PC-3 (cell line): ENCODE results near the gene USP34. TPM values are rescaled to one million over a fixed set of nuclear protein-coding genes. Genes with fewer than 3 reads are reported as not detected.

ENCODE experiments used
- ATAC-seq: fragments of 200-7000 bp; cut with Tn5 transposase; 2 replicates; pipeline ENCODE4 v1.9.1; 2020; ENCODE audit warnings: mild to moderate bottlenecking, moderate library complexity
- BruUV-seq: library from RNA; stranded (reverse); fragments of 400-500 nt; replicated peaks from 2 replicates; lab custom pipeline; 2021; lab: Mats Ljungman, UMichigan
- CTCF ChIA-PET: fragments of 300-600 bp; sonication (Branson Sonifier 250); formaldehyde crosslinking; loops from one replicate; lab custom pipeline; 2022; ENCODE audit warnings: antibody characterized with exemption; lab: Charles Lee
- POLR2A ChIA-PET: fragments of 300-600 bp; sonication (Branson Sonifier 250); formaldehyde crosslinking; loops from one replicate; lab custom pipeline; 2022; ENCODE audit warnings: antibody characterized with exemption; ENCODE audit not compliant: unreplicated experiment; lab: Charles Lee
- DNase-seq: peaks from one replicate; pipeline ENCODE4 v3.0.0-alpha.2; 2015
- H2AFZ ChIP-seq: fragments of 300-600 bp; sonication (generic); 2 replicates; pipeline ENCODE4 v1.6.0; 2016; ENCODE audit warnings: antibody characterized with exemption, low read length
- H3F3A ChIP-seq: fragments of 300-600 bp; sonication (generic); one replicate; pipeline ENCODE4 v1.6.0; 2017; ENCODE audit warnings: antibody characterized with exemption, low read length, control low read depth, mild to moderate bottlenecking; ENCODE audit not compliant: unreplicated experiment
- H3K27ac ChIP-seq: fragments of 300-600 bp; sonication (generic); 2 replicates; pipeline ENCODE4 v1.5.1; 2016; ENCODE audit warnings: mild to moderate bottlenecking, low read length
- H3K27me3 ChIP-seq: fragments of 300-600 bp; sonication (generic); 2 replicates; pipeline ENCODE4 v1.6.1; 2016; ENCODE audit warnings: low read length, mixed read lengths
- H3K36me3 ChIP-seq: fragments of 300-600 bp; sonication (generic); 2 replicates; pipeline ENCODE4 v1.6.1; 2016; ENCODE audit warnings: low read depth, mixed run types, low read length, mixed read lengths
- H3K4me1 ChIP-seq: fragments of 300-600 bp; sonication (generic); 2 replicates; pipeline ENCODE4 v1.5.1; 2016; ENCODE audit warnings: low read length; ENCODE audit not compliant: insufficient read depth
- H3K4me2 ChIP-seq: fragments of 300-600 bp; sonication (generic); 2 replicates; pipeline ENCODE4 v1.6.0; 2016; ENCODE audit warnings: low read length
- H3K4me3 ChIP-seq: fragments of 300-600 bp; sonication (generic); 2 replicates; pipeline ENCODE4 v1.5.1; 2016; ENCODE audit warnings: mild to moderate bottlenecking, low read length, mixed read lengths
- H3K79me2 ChIP-seq: fragments of 300-600 bp; sonication (generic); 2 replicates; pipeline ENCODE4 v1.6.1; 2017; ENCODE audit warnings: low read length, mixed read lengths
- H3K9ac ChIP-seq: fragments of 300-600 bp; sonication (generic); 2 replicates; pipeline ENCODE4 v1.6.0; 2016; ENCODE audit warnings: mild to moderate bottlenecking, low read length
- H3K9me2 ChIP-seq: fragments of 300-600 bp; sonication (generic); replicated peaks from 2 replicates; pipeline ENCODE4 v1.6.1; 2016; ENCODE audit warnings: mixed run types, low read length, mixed read lengths
- H3K9me3 ChIP-seq: fragments of 300-600 bp; sonication (generic); 2 replicates; pipeline ENCODE4 v1.6.1; 2016; ENCODE audit warnings: low read length, mixed read lengths
- H4K20me1 ChIP-seq: fragments of 300-600 bp; sonication (generic); 2 replicates; pipeline ENCODE4 v1.6.1; 2016; ENCODE audit warnings: low read length, mixed read lengths
- EZH2 ChIP-seq: fragments of 300-600 bp; sonication (generic); IDR thresholded peaks from one replicate; pipeline ENCODE4 v1.6.1; 2017; ENCODE audit warnings: antibody characterized with exemption, mild to moderate bottlenecking, low read length; ENCODE audit not compliant: unreplicated experiment
- EZH2phosphoT487 ChIP-seq: fragments of 300-600 bp; sonication (generic); IDR thresholded peaks from 2 replicates; pipeline ENCODE4 v1.6.1; 2018; ENCODE audit warnings: mild to moderate bottlenecking, antibody characterized with exemption, low read length, borderline replicate concordance
- intact Hi-C: fragments of 100-400 bp; cut with micrococcal nuclease; formaldehyde crosslinking; loops from 2 replicates; pipeline ENCODE4 v1.9.0; 2023
- total RNA-seq: library from RNA; depleted of rRNA; stranded (reverse); fragments of >200 nt; gene quantifications from 2 replicates; pipeline ENCODE4 v1.2.3, GENCODE V29; 2014
- TF ChIP-seq, protein P1 (sequence below): fragments of 300-600 bp; sonication (generic); conservative IDR thresholded peaks from 2 replicates; pipeline ENCODE4 v1.5.1; 2017; ENCODE audit warnings: antibody characterized with exemption, low read depth, mild to moderate bottlenecking, low read length

The USP34 gene
- total RNA-seq, 1 experiment from 2014 or later = 67.1 TPM

DNA sequence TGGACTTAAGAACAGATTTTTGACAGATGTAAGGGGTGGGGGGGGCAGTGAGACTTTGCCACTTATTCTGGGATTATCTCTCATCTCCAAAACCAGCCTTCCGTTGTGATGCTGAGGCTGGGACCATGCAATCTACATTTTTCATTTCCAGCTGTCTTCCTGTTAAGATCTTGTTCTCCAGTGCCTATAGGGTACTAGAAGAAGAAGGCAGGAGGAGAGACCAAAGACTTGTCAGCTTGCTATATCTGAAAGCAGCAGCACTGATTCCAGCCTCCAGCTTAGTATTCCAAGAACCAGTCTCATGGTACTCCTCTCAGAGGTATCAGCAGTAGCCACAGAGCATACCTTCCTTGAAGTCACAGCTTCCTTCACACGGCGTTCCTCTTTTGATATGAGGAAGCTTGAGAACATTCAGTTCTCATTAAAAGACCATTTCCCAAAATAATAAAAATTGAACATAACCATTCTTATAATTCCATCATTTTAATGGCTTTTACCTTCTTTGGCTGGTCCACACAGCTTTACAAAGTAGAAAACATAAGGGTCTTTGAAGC lies 49.8 kb downstream of the USP34 start:
- no peak overlapping the region for H3K9ac ChIP-seq
- CTCF ChIA-PET = no interaction called here
- H3F3A ChIP-seq = peaks cover 7% of the 10 kb centered on the region
- no peak overlapping the region for H3K27ac ChIP-seq
- TF ChIP-seq EZH2phosphoT487 (no peak), EZH2 (no peak)
- TF ChIP-seq, protein P1, sequence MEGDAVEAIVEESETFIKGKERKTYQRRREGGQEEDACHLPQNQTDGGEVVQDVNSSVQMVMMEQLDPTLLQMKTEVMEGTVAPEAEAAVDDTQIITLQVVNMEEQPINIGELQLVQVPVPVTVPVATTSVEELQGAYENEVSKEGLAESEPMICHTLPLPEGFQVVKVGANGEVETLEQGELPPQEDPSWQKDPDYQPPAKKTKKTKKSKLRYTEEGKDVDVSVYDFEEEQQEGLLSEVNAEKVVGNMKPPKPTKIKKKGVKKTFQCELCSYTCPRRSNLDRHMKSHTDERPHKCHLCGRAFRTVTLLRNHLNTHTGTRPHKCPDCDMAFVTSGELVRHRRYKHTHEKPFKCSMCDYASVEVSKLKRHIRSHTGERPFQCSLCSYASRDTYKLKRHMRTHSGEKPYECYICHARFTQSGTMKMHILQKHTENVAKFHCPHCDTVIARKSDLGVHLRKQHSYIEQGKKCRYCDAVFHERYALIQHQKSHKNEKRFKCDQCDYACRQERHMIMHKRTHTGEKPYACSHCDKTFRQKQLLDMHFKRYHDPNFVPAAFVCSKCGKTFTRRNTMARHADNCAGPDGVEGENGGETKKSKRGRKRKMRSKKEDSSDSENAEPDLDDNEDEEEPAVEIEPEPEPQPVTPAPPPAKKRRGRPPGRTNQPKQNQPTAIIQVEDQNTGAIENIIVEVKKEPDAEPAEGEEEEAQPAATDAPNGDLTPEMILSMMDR = no peak
- DNase-seq (no peak), ATAC-seq (no peak)
- peaks cover 83% of the 10 kb centered on the region for H3K79me2 ChIP-seq
- no peak overlapping the region for H2AFZ ChIP-seq
- H3K9me2 ChIP-seq = no peaks in the 10 kb centered on the region
- peaks cover 40% of the 10 kb centered on the region for H3K4me1 ChIP-seq
- no peaks in the 10 kb centered on the region for H3K27me3 ChIP-seq
- POLR2A ChIA-PET = no interaction called here
- no peak overlapping the region for H3K4me3 ChIP-seq
- H3K9me3 ChIP-seq = no peaks in the 10 kb centered on the region
- intact Hi-C loops = loop anchor here (5.0 kb wide), 1 partner anchor 46 kb away; no protein-coding TSS in a partner anchor
- BruUV-seq = no TSS peak
- peaks cover 3% of the 10 kb centered on the region; the same call in 1 of the 2 replicates for H3K36me3 ChIP-seq
- H3K4me2 ChIP-seq = no peak overlapping the region
- H4K20me1 ChIP-seq = peaks cover 18% of the 10 kb centered on the region; the same call in 1 of the 2 replicates

DNA sequence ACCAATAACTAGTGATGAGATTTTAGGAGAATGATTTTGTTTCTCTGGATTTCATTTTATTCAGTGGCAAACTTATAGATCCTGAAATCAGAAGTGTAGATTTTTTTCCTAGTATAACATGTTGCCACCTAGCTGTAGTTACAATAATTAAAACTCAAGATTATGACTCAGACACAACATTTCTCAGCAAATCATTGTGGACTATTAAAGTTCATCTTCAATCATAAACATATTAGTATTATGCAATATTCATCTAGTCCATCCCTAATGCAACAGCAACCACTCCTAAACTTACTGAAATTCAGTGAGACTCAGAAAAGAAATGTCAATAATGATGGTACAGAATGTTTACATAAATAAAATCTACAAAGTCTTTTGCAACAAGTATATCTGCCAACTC lies 51.3 kb downstream of the USP34 start:
- no peak for ATAC-seq
- ChIA-PET CTCF (interaction anchor here (0.6 kb wide), 1 partner anchor 28 kb away, joined by 3 read pairs; no protein-coding TSS in a partner anchor), POLR2A (interaction anchor here (0.6 kb wide), 1 partner anchor 138 kb away, joined by 3 read pairs; no protein-coding TSS in a partner anchor)
- H3K4me1 ChIP-seq = peaks cover 25% of the 10 kb centered on the region
- H3K9me3 ChIP-seq = no peaks in the 10 kb centered on the region
- intact Hi-C loops = no loop called here
- no peak for DNase-seq
- peaks cover 3% of the 10 kb centered on the region; the same call in 1 of the 2 replicates for H3K36me3 ChIP-seq
- no peaks in the 10 kb centered on the region for H3K9me2 ChIP-seq
- H3K79me2 ChIP-seq = peaks cover 68% of the 10 kb centered on the region
- H3K27me3 ChIP-seq = no peaks in the 10 kb centered on the region
- no peak overlapping the region for H3K9ac ChIP-seq
- peaks cover 7% of the 10 kb centered on the region for H3F3A ChIP-seq
- no peak overlapping the region for H3K4me3 ChIP-seq
- TF ChIP-seq, protein P1 = peak; percentile 14; the same call in 1 of the 2 replicates
- TF ChIP-seq EZH2 = no peak
- no peak overlapping the region for H2AFZ ChIP-seq
- 0 out of 2 replicates have a peak, but pooled peaks cover 14% of the 10 kb centered on the region for H4K20me1 ChIP-seq
- BruUV-seq = TSS peak; percentile 9
- no peak overlapping the region for H3K4me2 ChIP-seq
- H3K27ac ChIP-seq = no peak overlapping the region

GRCh38 chr2:61419129-61419528 lies 51.8 kb downstream of the USP34 start:
- H4K20me1 ChIP-seq = 0 out of 2 replicates have a peak, but pooled peaks cover 12% of the 10 kb centered on the region
- no peak for ATAC-seq
- no peak overlapping the region for H3K27ac ChIP-seq
- H3K4me3 ChIP-seq = no peak overlapping the region
- peaks cover 2% of the 10 kb centered on the region for H3F3A ChIP-seq
- POLR2A ChIA-PET = no interaction called here
- CTCF ChIA-PET = no interaction called here
- no peaks in the 10 kb centered on the region for H3K9me3 ChIP-seq
- H3K27me3 ChIP-seq = no peaks in the 10 kb centered on the region
- H3K9me2 ChIP-seq = no peaks in the 10 kb centered on the region
- no peak overlapping the region for H3K9ac ChIP-seq
- TF ChIP-seq EZH2phosphoT487 (no peak), EZH2 (no peak)
- TF ChIP-seq, protein P1 = no peak
- no peak overlapping the region for H3K4me2 ChIP-seq
- DNase-seq = no peak
- H3K36me3 ChIP-seq = peaks cover 3% of the 10 kb centered on the region; the same call in 1 of the 2 replicates
- H2AFZ ChIP-seq = no peak overlapping the region
- peaks cover 64% of the 10 kb centered on the region for H3K79me2 ChIP-seq
- intact Hi-C loops = no loop called here
- no TSS peak for BruUV-seq
- peaks cover 20% of the 10 kb centered on the region for H3K4me1 ChIP-seq
